ENCODE data around the gene IQGAP1.
"Not testable (repeated sequence)": the region's sequence is repeated elsewhere in the genome, so short reads cannot be mapped to it uniquely, and the experiment has no call there.

The IQGAP1 gene

GRCh38 chr15:90512276-90512675 lies 124.2 kb downstream of the IQGAP1 start:
- no peak for TF ChIP-seq CTCF (IDR thresholded peaks at IDR 0.05)
- Histone ChIP-seq H3K27me3 (peaks cover 45% of the 10 kb centered on the region), H3K27ac (no peak overlapping the region), H3K36me3 (no peaks in the 10 kb centered on the region), H3K4me3 (ENCODE audit: low read depth in 1 of 2, low read length in 1 of 2) (no peak overlapping the region), H3K4me1 (ENCODE audit: control insufficient read depth in 1 of 2, insufficient read depth in 1 of 2, low read depth in 1 of 2, low read length in 1 of 2) (no peaks in the 10 kb centered on the region), H3K9me3 (no peaks in the 10 kb centered on the region)

- TF ChIP-seq CTCF (IDR thresholded peaks at IDR 0.05) = no peak
- peaks cover 45% of the 10 kb centered on the region for H3K27me3 ChIP-seq
- H3K36me3 ChIP-seq = no peaks in the 10 kb centered on the region
- no peak overlapping the region for H3K4me3 ChIP-seq (ENCODE audit: low read depth in 1 of 2, low read length in 1 of 2)
- no peak overlapping the region for H3K27ac ChIP-seq
- H3K4me1 ChIP-seq (ENCODE audit: control insufficient read depth in 1 of 2, insufficient read depth in 1 of 2, low read depth in 1 of 2, low read length in 1 of 2) = no peaks in the 10 kb centered on the region
- no peaks in the 10 kb centered on the region for H3K9me3 ChIP-seq
Measured at GRCh38 chr15:90512981-90513380, 124.9 kb downstream of the IQGAP1 start.

- TF ChIP-seq CTCF (IDR thresholded peaks at IDR 0.05) = no peak
- Histone ChIP-seq H3K27ac (no peak overlapping the region), H3K9me3 (no peaks in the 10 kb centered on the region), H3K27me3 (peaks cover 47% of the 10 kb centered on the region), H3K4me3 (ENCODE audit: low read depth in 1 of 2, low read length in 1 of 2) (no peak overlapping the region), H3K36me3 (no peaks in the 10 kb centered on the region), H3K4me1 (ENCODE audit: control insufficient read depth in 1 of 2, insufficient read depth in 1 of 2, low read depth in 1 of 2, low read length in 1 of 2) (no peaks in the 10 kb centered on the region)
Measured at GRCh38 chr15:90513448-90513847, 125.4 kb downstream of the IQGAP1 start.

GRCh38 chr15:90513893-90514292 lies 125.9 kb downstream of the IQGAP1 start:
- not testable (repeated sequence) for H3K36me3 ChIP-seq; H3K4me1 ChIP-seq (ENCODE audit: control insufficient read depth in 1 of 2, insufficient read depth in 1 of 2, low read depth in 1 of 2, low read length in 1 of 2); H3K27ac ChIP-seq; H3K9me3 ChIP-seq; H3K4me3 ChIP-seq (ENCODE audit: low read depth in 1 of 2, low read length in 1 of 2)
- H3K27me3 ChIP-seq = peaks cover 50% of the 10 kb centered on the region

GRCh38 chr15:90519688-90520087 lies 131.6 kb downstream of the IQGAP1 start:
- H3K4me3 ChIP-seq (ENCODE audit: low read depth in 1 of 2, low read length in 1 of 2) = no peak overlapping the region
- no peak for TF ChIP-seq CTCF (IDR thresholded peaks at IDR 0.05)
- no peaks in the 10 kb centered on the region for H3K4me1 ChIP-seq (ENCODE audit: control insufficient read depth in 1 of 2, insufficient read depth in 1 of 2, low read depth in 1 of 2, low read length in 1 of 2)
- H3K9me3 ChIP-seq = no peaks in the 10 kb centered on the region
- no peaks in the 10 kb centered on the region for H3K36me3 ChIP-seq
- H3K27ac ChIP-seq = no peak overlapping the region
- peaks cover 14% of the 10 kb centered on the region for H3K27me3 ChIP-seq

- no peaks in the 10 kb centered on the region for H3K36me3 ChIP-seq
- H3K4me1 ChIP-seq (ENCODE audit: control insufficient read depth in 1 of 2, insufficient read depth in 1 of 2, low read depth in 1 of 2, low read length in 1 of 2) = no peaks in the 10 kb centered on the region
- H3K27me3 ChIP-seq = peaks cover 14% of the 10 kb centered on the region
- H3K4me3 ChIP-seq (ENCODE audit: low read depth in 1 of 2, low read length in 1 of 2) = no peak overlapping the region
- H3K27ac ChIP-seq = no peak overlapping the region
- no peak for TF ChIP-seq CTCF (IDR thresholded peaks at IDR 0.05)
- H3K9me3 ChIP-seq = no peaks in the 10 kb centered on the region
Measured at GRCh38 chr15:90520365-90520764, 132.3 kb downstream of the IQGAP1 start.

Data from neutrophil (primary cell).